CD4-positive, alpha-beta T cell treated with Interferon gamma for 1 hour (primary cell): Measurements from ENCODE around the gene EMC10.

Experiments
- DNase-seq: peaks from one replicate; pipeline ENCODE4 v3.0.0-alpha.2; 2020

EMC10 gene

DNA sequence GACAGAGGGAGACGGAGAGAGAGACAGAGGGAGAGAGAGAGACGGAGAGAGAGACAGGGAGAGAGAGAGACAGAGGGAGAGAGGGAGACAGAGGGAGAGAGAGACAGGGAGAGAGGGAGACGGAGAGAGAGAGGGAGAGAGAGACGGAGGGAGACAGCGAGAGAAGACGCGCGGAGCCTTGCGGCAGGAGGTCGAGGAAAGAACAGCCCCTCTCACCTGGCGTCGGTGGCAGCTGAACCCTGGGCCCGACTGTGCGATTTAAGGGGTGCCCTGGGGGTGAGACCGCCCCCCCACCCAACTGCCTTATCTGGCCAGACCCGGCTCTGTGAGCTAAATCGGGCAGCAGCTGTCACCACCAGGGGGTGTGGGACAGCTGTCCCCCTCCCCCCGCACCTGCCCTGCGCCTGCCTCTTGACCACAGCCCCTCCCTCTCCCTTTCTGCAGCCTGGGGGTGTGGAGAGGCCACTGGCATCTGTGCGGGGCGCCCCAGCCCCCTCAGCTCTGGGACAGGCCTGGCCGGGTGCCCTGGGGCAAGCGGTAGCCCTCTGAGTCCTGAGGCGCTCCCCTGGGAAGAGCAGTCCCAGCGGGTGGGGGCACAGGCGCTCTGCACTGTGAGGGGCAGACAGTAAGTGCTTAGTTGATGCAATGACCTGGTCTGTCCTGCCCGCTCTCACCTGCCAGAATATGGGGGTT, 23.9 kb downstream of the EMC10 start:
- no peak for DNase-seq

DNA sequence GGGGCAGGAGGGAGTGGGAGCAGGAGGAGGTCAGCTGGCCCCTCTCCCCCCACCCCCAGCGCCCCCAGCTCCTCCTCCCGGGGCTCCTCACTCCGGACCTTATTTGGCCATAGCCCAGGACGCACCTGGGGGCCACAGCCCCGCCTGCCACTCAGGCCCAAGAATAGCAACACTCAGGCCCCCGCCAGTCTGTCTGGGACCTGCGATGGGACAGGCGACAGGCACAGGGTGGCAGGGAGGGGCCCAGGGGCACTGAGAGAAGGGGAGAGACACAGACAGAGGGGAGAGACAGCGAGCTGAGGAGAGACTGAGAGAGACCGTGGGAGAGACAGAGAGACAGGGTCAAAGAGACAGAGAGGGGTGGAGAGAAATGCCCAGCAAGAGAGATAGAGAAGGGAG, 24.4 kb downstream of the EMC10 start:
- DNase-seq: no peak

DNA sequence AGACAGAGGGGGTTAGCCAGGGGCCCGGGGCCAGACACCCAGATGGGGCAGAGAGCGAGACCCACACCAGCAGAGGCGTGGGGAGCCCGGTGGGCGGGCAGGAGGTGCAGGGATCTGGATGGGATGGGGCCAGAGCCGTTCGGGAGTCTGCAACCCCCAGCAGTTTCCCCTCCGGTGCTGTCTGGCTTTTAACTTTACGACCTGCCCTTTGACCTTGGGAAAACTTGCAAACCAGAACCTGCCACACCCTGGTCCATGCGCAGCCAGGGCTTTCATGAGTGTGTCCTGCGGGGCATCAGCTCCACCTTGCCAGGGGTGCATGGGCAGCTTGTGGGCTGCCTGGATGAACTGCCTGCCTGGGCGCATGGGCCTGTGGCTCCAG, 24.9 kb downstream of the EMC10 start:
- no peak for DNase-seq

DNA sequence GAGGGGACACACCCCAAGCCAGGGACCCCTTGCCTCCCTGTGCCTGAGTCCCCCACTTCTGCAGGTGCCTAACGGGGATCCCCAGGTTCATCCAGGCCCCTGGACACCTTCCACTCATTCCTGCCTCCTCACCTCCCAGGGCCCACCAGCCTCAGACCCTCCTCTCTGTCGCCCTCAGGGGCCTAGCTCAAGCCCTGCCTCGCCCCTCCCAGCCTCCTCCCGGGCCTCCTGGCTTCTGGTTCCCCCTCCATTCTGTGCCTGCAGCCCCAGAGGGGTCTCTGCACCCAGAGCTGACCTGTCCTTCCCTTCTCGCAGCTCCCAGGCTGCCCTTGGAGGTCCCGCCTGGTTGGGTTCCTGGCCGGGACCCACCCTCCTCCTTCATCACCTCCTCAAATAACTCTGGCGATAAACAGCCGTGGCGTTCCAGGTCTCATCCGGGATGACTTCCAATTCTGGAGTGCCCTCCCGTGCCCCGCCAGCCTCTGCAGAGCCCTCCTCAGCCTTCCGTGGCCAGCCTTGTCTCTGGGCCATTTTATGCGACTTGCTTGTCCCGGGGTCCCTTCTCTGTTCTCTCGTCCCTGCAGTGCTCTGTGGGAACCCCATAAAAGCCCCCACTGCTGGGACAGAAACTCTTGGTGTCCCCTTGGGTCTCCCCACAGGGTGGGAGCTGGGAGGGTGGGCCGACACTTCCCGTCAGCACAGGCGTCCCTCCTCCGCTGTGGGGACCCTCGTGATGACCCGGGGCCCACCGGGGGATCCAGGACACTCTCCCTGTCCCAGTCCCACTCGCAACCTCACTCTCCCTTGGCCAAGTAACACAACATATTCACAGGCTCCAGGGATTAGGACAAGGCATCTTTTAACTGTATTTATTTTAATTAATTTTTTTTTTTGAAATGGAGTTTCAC, 25.5 kb downstream of the EMC10 start:
- DNase-seq: no peak

DNA sequence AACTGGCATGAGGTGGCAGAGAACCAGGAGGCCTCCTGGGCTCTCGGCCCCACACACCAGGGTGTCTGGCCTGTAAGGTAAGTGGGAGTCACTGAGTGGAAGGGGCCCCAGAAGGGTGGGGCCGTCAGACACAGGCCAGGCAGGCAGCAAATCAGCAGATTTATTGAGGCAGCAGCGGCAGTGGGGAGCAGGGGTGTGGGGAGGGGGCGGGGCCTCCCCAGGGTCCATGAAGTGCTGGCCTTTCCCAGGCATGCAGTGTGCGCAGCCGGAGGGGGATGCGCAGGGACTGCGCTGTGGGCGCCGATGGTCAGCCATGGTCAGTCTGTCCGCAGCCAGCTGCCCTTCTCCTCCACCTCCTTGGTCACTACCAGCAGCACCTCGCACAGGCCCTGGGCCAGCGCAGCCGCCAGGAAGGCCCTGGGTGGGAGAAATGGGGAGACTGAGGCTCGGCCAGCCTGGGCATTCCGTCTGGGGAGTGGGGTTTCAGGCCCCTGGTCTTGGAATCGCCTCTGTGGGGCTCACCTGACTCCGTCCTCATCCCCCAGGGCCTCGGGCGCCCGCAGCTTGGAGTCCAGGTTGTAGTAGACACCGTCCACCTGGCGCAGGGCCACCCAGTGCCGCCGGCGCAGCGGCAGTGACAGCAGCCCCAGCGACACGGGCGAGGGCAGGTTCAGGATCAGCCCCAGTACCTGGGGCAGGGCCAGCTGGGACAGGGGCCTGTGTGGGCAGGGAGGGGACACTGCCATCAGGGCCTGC, 29.7 kb downstream of the EMC10 start:
- DNase-seq: no peak

DNA sequence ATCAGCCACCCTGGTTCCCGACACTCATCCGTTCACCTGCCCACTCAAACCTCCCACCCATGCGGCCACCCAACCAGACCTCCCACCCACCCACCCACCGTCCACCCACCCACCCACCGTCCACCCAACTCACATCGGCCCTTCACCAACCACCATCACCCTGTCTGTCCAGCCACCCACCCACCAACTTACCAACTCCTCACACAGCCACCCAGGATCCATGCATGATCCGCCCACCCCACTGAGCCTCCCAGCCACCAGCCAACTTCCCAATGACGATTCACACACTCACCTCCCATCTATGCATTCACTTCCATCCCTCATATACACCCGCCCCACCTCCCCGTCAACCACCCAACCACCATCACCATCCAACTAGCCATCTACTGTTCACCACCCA, 30.4 kb downstream of the EMC10 start:
- no peak for DNase-seq

DNA sequence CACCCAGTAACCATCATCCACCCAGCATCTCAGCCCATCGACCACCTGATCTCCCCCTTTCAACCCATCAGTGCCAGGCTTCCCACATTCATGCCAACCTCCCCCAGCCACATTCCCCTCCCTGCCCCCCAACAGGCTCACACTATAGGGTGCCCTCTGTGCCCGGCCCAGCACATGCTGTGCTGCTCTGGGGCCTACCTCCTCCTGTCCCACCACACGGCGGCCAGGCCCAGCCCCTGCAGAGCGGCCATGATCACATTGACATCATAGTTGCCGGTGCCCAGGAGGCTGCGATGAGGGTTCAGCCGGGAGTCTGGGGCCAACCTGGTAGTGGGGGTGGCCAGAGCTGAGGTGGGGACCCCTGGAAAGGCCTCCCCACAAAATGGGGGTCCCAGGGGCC, 31.1 kb downstream of the EMC10 start:
- DNase-seq: no peak

DNA sequence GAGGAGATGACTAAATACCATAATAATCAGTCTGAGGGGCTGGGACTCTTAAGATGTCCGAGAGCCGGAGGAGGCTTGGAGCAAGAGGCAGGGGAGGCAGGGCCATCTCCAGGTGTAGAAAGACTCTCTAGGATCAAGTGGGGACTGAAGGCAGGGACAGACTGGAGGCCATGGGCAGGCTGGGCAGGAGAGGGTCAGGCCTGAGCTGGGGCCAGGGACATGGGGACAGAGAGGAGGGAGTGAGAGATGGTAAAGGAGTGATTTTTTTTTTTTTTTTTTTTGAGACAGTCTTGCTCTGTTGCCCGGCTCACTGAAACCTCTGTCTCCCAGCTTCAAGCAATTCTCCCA, 32.5 kb downstream of the EMC10 start:
- DNase-seq: no peak

DNA sequence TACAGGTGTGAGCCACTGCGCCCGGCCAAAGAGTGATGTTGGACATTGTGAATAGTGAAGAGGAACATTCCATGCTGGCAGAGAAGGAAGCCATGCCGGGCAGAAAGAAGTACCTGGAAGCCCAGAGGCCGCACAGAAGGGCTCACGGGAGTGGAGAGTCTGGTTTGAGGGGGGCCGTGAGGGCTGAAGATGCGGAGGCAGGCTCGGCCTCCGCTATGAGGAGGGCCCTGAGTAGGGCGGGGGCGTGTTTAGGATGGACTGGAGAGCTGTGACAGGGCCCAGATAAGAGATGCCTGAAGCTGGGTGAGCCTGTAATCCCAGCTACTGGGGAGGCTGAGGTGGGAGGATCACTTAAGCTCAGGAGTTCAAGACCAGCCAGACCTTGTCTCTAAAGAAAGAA, 33.1 kb downstream of the EMC10 start:
- no peak for DNase-seq

DNA sequence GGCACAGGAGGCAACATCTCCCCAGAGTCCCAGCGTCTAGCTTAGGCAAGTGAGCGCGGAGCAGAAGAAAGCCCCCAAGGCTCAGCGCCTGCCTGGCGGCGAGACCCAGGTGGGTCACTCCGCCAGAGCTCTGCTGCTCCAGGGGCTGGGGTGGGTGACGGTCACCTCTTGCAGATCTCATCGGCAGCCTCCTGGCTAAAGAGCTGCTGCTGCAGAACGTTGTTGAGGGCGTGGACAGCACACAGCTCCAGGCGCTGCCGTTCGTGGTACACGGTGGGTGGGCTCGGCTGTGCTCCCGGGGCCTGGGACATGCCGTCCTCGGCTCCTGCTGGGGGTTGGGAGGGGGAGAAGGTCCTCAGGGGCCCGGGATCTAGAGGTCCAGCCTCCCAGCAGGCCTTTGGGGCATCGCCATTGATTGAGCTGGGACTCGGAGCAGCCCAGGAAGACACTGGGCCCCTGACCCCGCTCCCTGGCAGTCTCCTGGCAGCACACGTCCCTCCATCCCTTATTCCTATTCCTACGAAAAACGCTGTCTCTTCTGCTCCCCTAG, 33.9 kb downstream of the EMC10 start:
- DNase-seq: no peak

DNA sequence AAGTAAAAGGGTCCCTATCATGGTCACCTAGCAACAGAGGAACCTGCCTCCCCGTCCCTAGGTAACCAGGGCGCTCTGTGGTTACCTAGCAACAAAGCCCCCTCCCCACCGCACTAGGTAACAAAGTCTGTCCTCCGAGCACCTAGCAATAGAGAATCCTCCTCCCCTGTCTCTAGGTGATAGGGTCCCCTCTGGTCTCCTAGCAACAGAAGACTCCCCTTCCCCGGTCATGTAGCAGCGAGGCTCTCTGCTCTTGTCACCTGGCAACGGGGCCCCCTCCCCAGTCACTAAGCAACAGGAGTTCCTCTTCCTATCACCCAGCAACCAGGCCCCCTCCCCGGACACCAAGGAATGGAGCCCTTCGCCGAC, 34.4 kb downstream of the EMC10 start:
- no peak for DNase-seq

DNA sequence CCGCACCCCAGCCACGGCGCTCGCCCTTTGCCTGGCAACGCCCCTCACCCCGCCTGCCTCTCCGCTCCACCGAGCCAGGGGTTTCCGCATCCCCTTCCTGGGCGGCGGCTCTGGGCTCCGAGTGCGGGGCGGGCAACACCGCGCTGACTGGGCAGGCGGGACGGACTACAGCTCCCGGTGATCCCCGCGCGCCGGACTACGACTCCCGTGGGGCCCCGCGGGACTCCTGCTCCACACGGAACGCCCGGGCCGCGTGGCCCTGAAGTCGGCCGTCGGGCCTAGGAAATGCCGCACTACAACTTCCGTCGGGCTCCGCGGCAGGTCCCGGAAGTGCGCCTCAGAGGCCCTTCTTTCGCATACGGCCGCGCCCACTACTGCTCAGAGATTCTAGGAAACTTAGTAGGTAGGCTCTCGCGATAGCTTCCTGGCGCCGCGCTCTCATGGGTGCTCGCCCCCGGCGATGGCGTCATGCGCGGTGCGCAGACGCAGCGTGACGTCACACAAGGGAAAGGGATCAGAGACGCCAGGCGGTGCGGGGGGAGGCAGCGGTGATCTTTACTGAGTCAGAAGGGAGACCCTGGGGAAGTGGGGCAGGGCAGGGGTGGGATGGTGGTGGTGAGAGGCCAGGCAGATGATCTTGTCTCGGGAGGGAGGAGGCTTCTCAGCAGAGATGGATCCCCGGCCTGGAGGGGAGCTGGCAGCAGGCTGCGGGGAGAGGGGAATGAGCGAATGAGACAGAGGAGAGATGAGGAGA, 34.9 kb downstream of the EMC10 start, which contains the start of gene JOSD2:
Gene JOSD2, minus strand, starts transcription at position 123 of the 754 bp plus-strand sequence. CDS start 760 bp downstream, outside the sequence.
- DNase-seq: peak; percentile 99

DNA sequence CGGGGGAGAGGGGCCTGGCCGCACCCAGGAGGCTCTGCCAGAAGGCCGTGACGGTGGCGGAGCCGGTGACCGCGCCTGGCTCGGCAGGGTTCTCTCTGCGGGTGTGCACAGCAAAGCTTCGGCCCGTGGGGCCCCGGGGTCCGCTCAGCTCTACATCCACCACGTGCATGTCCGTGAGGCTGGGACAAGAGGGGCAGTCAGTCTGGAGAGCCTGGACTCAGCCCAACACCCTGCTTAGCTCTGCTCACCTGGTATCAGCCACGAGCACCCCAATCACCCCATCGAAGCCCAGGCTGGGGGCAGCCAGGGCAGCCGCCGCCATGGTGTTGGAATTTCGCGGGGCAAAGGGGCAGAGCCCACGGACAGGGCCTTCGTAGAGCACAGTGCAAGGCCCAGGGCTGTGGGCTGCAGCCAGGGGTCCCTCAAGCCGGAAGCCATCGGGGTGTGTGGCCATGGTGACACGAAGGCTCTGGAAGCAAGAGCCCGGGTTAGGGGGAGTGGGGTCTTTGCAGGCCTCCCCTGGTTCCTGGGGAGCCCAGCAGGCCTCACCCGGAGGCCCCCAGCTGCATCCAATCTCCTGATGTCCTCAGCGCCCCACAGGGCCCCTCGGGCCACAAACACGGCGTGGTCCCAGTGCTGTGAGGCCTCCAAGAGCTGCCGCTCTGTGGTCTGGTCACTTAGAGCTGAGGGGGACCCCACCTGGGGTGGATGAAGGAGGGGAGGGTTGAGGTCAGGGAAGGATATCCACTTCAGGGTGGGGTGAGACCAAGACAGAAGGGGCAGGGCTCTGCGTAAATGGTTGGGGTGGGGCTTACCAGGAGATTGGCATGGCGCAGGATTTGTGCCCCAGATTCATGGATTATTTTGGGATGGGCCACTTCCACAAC, 36.0 kb downstream of the EMC10 start:
- DNase-seq: no peak

DNA sequence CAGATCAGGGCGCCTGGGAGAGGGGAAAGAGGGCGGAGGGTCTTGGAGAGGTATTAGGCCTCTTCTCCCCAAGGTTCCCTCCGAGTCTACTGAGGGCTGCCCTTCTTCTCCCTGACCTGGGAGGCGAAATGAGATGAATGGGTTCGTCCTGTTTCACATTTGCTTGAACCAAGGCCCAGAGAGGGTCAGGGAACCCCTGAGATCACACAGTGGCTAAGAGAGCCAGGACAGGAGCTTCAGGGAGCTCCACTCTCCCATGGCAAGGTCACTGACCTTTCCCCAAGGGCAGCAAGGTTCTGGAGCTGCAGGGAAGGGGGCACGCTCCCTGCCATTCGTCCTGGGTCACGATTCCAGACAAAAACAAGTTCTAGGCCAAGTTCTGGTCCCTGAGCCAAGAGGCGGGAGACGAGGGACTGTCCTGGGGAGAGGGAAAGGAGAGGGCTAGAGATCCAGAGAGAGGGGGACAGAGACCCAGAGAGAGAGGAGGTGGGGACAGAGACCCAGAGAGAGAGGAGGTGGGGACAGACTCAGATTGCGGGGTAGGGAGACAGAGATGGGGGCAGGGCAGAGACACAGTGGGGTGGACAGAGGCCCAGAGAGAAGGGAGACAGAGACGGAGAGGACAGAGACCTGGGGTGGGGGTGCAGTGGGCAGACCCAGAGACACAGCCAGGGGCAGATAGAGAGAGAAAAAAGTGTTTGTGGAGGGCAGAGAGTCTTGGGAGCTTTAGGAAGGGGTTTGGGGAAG, 36.9 kb downstream of the EMC10 start:
- DNase-seq: no peak

DNA sequence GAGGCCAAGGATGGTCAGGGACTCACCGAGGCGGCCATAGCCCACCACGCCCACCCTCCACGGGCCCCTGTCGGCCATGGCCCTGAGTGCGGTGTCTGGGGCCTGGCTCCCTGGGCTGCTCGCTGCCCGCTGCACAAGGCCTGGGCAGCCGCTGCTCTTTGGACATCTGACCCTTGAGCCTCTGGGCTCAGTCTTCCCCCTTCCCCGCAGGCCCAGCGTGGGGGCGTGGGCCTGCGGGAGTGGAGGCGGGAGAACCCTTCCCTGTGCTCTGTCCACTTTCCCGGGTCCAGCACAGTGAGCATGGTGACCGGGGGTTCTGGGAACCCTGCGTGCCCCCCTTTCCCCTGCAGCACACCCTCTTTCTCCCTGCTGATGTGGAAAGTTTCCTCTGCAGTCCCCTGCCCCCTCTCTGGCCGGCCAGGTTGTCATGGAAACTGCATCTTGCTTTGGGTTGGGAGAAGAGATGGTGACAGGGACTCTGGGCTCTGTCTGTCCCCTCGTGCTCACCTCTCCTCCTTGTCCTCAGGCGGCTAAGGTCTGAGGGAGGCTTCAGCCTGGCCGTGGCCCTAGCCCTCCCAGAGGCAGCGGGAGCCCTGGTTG, 37.5 kb downstream of the EMC10 start, which contains the start of gene ASPDH:
Gene ASPDH, minus strand, starts transcription at position 168 of the 600 bp plus-strand sequence. Its CDS starts 90 bp downstream, at position 78.
- no peak for DNase-seq

DNA sequence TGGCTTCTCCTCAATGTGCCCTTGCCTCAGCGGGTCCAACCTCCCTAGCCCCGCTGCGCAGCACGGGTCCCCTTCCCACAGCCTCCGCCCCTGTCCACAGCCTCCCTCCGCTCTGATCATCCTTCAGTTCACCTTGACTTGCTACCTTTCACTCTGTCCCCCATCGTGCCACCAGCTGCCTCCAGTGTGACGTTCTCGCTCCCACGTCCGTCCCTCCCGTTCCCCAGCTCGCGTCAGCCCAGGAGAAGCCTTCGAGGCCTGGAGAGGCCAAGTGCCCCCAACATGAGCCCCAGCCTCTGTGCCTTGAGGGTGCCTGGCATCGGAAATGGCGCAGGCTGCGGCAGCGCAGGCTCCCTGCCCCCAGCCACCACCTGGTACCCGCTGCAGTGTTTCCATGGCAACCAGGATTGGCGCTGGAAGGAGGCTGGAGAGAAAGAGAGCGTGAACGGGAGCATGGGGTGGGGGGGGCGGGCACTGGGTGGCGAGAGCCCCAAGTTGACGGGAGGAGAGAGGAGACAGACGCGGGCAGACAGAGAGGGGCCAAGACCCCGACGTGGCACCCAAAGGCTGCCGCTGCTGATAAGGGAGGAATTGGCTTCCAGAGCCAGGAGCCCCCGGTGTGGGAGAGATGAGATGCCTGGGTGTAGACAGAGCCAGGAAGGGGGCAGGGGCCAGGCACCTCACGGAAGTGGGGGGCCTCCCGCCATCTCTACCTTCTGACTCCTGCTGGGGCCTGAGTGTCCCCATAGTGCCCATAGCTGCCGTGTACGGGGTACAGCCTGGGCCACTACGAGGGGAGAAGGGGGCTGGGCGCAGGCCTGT, 38.2 kb downstream of the EMC10 start:
- DNase-seq: no peak

DNA sequence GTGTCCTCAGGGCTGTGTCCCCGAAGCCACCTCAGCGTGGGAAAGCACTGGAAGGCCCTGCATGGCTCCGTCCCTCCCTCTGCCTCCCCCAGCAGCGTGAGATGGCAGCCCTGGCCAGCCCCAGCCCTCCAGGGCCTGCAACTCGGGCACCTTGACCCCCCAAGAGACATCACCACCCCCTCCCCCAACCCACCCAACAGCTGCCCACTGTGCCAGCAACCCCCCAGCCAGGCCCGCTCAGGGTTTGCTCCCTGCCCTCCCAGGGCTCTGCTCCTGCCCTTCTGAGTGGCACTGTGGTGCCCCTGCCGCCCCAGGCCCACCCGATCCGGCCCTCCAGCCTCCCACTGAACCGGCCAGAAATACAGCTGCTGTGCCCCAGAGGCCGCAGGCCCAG, 38.9 kb downstream of the EMC10 start:
- no peak for DNase-seq

DNA sequence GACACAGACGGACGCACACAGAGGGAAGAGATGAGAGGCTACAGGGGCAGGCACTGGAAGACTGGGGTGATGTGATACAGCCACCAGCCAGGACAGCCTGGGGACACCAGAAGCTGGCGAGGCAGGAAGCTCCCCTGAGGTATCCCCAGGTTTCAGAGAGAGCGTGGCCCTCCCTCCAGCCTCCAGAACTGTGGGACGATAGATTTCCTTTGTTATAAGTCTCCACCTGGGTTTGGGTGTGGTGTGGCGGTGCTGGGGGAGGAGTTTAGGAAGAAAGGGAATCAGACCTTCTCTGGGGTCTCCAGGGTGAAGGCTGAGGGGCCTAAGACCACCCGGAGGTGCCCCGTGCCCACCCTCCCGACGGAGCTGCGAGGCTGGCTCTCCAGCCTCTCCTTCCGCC, 40.1 kb downstream of the EMC10 start:
- no peak for DNase-seq

DNA sequence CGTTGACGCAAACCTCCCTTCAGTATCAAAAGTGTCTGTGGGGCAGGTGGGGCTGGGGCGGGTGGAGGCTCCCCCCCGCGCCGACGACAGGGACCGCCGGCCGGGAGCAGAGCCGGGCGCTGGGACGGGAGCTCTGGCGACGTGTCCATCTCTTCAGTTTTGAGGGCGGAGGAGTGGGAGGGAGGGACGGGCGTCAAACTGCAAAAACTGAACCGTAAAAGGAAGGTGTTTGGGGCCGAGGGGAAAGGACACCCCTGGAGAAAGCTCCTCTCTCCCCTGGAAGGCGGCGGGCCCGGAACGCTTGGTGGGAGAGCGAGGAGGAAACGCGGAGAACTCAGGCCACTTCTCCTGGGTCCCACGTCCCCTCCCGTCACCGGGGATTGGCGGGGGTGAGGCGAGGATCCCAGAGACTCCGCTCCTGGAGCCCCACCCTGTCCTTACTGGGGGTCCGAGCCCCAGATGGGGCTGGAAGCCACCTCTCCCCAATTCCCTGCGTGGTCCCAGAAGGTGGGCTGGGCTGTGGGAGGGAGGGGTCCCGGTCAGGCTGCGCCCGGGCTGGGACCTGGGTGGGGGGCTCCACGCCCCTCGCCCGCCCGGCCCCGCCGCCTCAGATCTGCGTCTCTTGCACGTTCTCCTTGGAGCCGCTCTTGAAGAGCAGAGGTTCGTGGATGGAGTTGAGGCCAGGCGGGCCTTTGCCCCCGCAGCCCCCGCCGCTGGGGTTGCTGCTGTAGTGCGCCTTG, 40.8 kb downstream of the EMC10 start:
- no peak for DNase-seq
